ENCODE results near the gene MARCO. TPM values are rescaled to one million over a fixed set of nuclear protein-coding genes. Genes with fewer than 3 reads are reported as not detected.

Gene MARCO
- total and polyA plus RNA-seq, 8 donors: 0.45 to 16.3 (median 2.0) TPM; not detected in 1

DNA sequence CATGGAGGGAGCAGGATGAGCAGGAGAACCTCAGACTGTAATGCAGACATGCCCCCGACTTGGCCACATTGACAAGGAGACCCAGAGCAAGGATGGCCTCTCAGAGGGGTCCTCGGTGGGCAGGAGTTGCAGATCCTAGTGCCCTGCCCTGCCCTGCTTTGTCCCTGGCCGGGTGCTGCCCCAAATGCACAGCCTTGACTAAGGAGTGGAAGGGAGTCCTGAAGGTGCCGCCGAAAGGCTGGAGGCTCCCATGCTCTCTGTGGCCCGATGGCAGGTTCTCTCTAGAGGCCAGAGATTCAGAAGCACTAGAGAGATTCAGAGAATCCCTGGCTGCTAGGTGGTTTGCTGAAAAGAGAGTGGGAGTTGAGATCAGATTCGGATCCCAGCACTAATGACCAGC lies 64.4 kb downstream of the MARCO start:
- intact Hi-C loops (cut with DNase I; ENCODE audit: low total_unique reads): no loop called here
- WGBS, 5 donors: 69 to 79% (median 76%) methylated on average over 7 of the region's 7 CpGs
- peaks cover 0 to 14% (median 10%) of the 10 kb centered on the region in 4 donors for H3K9me3 ChIP-seq
- H3K4me3 ChIP-seq: no peak overlapping the region
- H3K27me3 ChIP-seq: peaks cover 0 to 34% (median 15%) of the 10 kb centered on the region in 3 donors
- no peaks in the 10 kb centered on the region for H3K36me3 ChIP-seq
- DNase-seq: no peak
- TF ChIP-seq EP300 (IDR thresholded peaks at IDR 0.05) (no peak), POLR2AphosphoS5 (IDR thresholded peaks at IDR 0.05) (no peak), POLR2A (IDR thresholded peaks at IDR 0.05) (no peak)
- TF ChIP-seq, protein P1, sequence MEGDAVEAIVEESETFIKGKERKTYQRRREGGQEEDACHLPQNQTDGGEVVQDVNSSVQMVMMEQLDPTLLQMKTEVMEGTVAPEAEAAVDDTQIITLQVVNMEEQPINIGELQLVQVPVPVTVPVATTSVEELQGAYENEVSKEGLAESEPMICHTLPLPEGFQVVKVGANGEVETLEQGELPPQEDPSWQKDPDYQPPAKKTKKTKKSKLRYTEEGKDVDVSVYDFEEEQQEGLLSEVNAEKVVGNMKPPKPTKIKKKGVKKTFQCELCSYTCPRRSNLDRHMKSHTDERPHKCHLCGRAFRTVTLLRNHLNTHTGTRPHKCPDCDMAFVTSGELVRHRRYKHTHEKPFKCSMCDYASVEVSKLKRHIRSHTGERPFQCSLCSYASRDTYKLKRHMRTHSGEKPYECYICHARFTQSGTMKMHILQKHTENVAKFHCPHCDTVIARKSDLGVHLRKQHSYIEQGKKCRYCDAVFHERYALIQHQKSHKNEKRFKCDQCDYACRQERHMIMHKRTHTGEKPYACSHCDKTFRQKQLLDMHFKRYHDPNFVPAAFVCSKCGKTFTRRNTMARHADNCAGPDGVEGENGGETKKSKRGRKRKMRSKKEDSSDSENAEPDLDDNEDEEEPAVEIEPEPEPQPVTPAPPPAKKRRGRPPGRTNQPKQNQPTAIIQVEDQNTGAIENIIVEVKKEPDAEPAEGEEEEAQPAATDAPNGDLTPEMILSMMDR (IDR thresholded peaks at IDR 0.05): no peak
- peaks cover 0 to 5% (median 4%) of the 10 kb centered on the region in 4 donors for H3K4me1 ChIP-seq
- no peak overlapping the region for H3K27ac ChIP-seq

DNA sequence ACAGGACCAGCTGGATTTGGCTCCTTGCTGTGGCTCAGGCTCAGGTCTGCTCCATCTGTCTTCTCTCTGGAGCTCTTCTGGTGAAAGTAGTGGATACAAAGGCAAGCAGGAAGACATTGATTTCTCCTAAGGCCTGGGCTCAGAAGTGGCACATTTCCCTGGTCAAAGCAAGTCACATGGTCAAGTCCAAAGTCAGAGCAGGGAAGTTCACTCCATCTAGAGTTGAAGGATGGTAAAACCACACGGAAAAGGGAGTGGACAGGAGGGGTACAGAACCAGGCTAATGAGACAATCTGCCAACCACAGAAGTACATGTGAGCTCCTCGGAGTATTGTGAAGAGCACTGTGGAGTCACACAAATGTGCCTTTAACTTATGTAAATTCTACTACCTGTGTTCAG lies 66.1 kb downstream of the MARCO start:
- intact Hi-C loops (cut with DNase I; ENCODE audit: low total_unique reads): no loop called here
- Histone ChIP-seq H3K9me3 (peaks cover 0 to 14% (median 8%) of the 10 kb centered on the region in 4 donors), H3K27me3 (peaks cover 0 to 51% (median 25%) of the 10 kb centered on the region in 3 donors), H3K4me3 (no peak overlapping the region), H3K4me1 (peaks cover 0 to 9% (median 7%) of the 10 kb centered on the region in 4 donors), H3K36me3 (no peaks in the 10 kb centered on the region), H3K27ac (no peak overlapping the region)
- no peak for DNase-seq
- WGBS, 5 donors: 59 to 73% (median 63%) methylated on average over 2 of the region's 2 CpGs
- TF ChIP-seq POLR2AphosphoS5 (IDR thresholded peaks at IDR 0.05) (no peak), POLR2A (IDR thresholded peaks at IDR 0.05) (no peak), EP300 (IDR thresholded peaks at IDR 0.05) (no peak)
- TF ChIP-seq, protein P1 (IDR thresholded peaks at IDR 0.05): no peak

DNA sequence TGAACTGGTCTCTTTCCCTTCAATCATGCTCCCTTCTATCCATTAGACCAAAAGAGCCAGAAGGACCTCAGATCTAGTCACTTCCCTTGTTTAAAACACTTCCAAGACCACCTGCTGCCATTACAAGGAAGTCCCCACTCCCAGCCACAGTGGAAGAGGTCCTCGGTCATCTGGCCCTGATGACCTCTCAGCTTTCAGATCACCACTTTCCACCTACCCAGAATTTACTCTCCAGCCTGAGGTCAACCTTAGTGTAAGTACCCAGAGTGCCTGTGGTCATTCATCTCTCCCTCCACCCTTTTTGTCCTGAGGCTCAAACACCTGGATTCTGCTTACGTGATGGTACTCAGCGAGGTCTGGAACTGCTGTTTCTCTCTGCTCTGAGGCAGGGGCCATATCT lies 67.1 kb downstream of the MARCO start:
- Histone ChIP-seq H3K9me3 (peaks cover 0 to 5% (median 2%) of the 10 kb centered on the region in 4 donors), H3K36me3 (no peaks in the 10 kb centered on the region), H3K27me3 (peaks cover 0 to 56% (median 25%) of the 10 kb centered on the region in 3 donors), H3K4me3 (no peak overlapping the region), H3K27ac (no peak overlapping the region), H3K4me1 (peaks cover 0 to 9% (median 7%) of the 10 kb centered on the region in 4 donors)
- no peak for DNase-seq
- intact Hi-C loops (cut with DNase I; ENCODE audit: low total_unique reads): no loop called here
- TF ChIP-seq EP300 (IDR thresholded peaks at IDR 0.05) (no peak), POLR2A (IDR thresholded peaks at IDR 0.05) (no peak), POLR2AphosphoS5 (IDR thresholded peaks at IDR 0.05) (no peak)
- TF ChIP-seq, protein P1 (IDR thresholded peaks at IDR 0.05): no peak
- WGBS, 5 donors: 57 to 67% (median 61%) methylated on average over 3 of the region's 3 CpGs

DNA sequence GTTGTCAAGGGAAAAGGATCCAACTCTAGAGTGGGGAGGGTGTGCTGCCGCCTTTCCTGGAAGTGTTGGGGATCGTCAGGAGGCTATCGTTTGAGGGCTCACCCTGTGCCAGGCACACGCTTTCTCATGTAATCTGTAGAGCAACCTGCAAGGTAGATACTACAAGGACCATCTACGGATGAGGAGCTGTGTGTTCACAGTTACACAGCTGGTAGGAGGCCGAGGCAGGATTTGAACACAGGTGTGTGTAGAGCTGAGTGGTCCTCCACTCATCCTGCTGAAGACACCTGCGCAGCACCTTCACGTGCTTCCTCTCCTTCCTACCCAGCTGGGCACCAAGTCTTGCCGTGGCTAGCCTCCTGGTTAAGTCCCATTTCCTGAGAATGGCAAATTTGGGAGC lies 68.3 kb downstream of the MARCO start:
- H3K27me3 ChIP-seq: peaks cover 0 to 51% (median 25%) of the 10 kb centered on the region in 3 donors
- 69 to 81% (median 73%) methylated on average over 9 of the region's 9 CpGs for WGBS, 5 donors
- H3K4me1 ChIP-seq: peaks cover 0 to 9% (median 7%) of the 10 kb centered on the region in 4 donors
- no peaks in the 10 kb centered on the region for H3K9me3 ChIP-seq
- intact Hi-C loops (cut with DNase I; ENCODE audit: low total_unique reads): loop anchor here (10.0 kb wide), 1 partner anchor 274 kb away; no protein-coding TSS in a partner anchor
- DNase-seq: no peak
- TF ChIP-seq, protein P1 (IDR thresholded peaks at IDR 0.05): no peak
- TF ChIP-seq POLR2AphosphoS5 (IDR thresholded peaks at IDR 0.05) (no peak), EP300 (IDR thresholded peaks at IDR 0.05) (no peak), POLR2A (IDR thresholded peaks at IDR 0.05) (no peak)
- H3K36me3 ChIP-seq: no peaks in the 10 kb centered on the region
- H3K4me3 ChIP-seq: no peak overlapping the region
- H3K27ac ChIP-seq: no peak overlapping the region

All from stomach (tissue), 9 donors.